Measurements from ENCODE around the gene CSN2.

The CSN2 gene

GRCh38 chr4:69994782-69995181, 29.3 kb upstream of the CSN2 start:
- no peak overlapping the region for H3K4me3 ChIP-seq (ENCODE audit: control insufficient read depth, low read depth, low read length)
- DNase-seq (ENCODE audit: low read depth): no peak
- TF ChIP-seq, protein P1, sequence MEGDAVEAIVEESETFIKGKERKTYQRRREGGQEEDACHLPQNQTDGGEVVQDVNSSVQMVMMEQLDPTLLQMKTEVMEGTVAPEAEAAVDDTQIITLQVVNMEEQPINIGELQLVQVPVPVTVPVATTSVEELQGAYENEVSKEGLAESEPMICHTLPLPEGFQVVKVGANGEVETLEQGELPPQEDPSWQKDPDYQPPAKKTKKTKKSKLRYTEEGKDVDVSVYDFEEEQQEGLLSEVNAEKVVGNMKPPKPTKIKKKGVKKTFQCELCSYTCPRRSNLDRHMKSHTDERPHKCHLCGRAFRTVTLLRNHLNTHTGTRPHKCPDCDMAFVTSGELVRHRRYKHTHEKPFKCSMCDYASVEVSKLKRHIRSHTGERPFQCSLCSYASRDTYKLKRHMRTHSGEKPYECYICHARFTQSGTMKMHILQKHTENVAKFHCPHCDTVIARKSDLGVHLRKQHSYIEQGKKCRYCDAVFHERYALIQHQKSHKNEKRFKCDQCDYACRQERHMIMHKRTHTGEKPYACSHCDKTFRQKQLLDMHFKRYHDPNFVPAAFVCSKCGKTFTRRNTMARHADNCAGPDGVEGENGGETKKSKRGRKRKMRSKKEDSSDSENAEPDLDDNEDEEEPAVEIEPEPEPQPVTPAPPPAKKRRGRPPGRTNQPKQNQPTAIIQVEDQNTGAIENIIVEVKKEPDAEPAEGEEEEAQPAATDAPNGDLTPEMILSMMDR (IDR thresholded peaks at IDR 0.05; ENCODE audit: control insufficient read depth, insufficient read depth, low read depth, low read length, missing control alignments): no peak

DNA sequence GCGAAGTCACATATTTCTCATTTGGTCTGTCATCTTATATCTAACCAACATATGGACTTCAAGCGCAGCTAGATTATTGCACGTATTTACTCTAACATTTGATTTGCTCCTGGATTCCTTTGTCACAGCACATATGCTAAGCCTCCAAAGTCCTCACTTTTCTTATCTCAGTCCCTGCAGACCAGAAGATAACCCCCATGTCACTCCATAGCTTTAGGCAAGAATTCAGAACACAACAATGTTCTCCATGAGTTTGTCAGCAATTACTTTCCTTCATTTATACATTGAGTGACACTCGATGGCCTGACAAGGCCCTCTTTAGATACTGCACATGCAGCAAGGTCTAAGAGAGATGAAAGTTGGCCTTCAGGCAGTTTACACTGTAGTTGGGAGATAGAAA, 25.5 kb upstream of the CSN2 start:
- no peak overlapping the region for H3K4me3 ChIP-seq (ENCODE audit: control insufficient read depth, low read depth, low read length)
- DNase-seq (ENCODE audit: low read depth): no peak
- TF ChIP-seq, protein P1 (IDR thresholded peaks at IDR 0.05; ENCODE audit: control insufficient read depth, insufficient read depth, low read depth, low read length, missing control alignments): no peak

DNA sequence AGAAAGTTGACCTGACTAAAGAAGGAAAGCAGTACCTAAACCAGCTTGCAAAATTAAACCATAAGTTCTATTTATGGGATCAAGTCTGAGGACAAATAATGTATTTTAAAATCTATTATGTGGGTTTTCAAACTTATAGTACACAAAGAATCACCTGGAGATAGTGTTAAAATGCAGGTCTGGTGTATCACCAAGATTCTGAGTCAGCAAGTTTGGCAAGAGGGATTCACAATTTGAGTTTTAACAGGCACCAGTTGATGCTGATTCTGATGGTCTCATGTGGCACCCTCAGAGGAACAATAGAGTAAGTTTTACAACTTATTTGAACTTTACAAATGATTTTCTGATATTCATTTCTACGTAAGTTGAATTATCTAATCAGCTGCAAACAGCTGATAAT, 21.1 kb upstream of the CSN2 start:
- no peak overlapping the region for H3K4me3 ChIP-seq (ENCODE audit: control insufficient read depth, low read depth, low read length)
- TF ChIP-seq, protein P1 (IDR thresholded peaks at IDR 0.05; ENCODE audit: control insufficient read depth, insufficient read depth, low read depth, low read length, missing control alignments): no peak
- DNase-seq (ENCODE audit: low read depth): no peak

GRCh38 chr4:69984030-69984443, 18.5 kb upstream of the CSN2 start:
- no peak overlapping the region for H3K4me3 ChIP-seq (ENCODE audit: control insufficient read depth, low read depth, low read length)
- TF ChIP-seq, protein P1 (IDR thresholded peaks at IDR 0.05; ENCODE audit: control insufficient read depth, insufficient read depth, low read depth, low read length, missing control alignments): no peak
- no peak for DNase-seq (ENCODE audit: low read depth)

DNA sequence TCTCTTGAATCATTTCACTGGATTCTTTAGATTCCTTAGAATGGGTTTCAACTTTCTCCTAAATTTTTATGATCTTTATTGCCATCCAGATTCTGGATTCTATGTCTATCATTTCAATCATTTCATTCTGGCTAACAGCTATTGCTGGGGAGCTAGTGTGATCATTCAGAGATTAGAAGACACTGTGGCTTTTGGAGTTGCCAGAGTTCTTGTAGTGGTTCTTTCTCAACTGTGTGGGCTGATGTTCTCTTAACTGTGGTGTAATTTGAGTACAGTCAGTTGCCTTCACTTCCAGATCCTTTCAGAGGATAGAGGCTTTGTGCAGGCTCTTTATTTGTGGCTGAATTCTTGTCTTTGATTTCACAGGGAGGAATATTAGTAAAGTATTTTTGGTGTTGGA, 12.1 kb upstream of the CSN2 start:
- no peak overlapping the region for H3K4me3 ChIP-seq (ENCODE audit: control insufficient read depth, low read depth, low read length)
- DNase-seq (ENCODE audit: low read depth): no peak
- TF ChIP-seq, protein P1 (IDR thresholded peaks at IDR 0.05; ENCODE audit: control insufficient read depth, insufficient read depth, low read depth, low read length, missing control alignments): no peak

GRCh38 chr4:69974631-69975030, 9.1 kb upstream of the CSN2 start:
- DNase-seq (ENCODE audit: low read depth): no peak
- H3K4me3 ChIP-seq (ENCODE audit: control insufficient read depth, low read depth, low read length): no peak overlapping the region

More at GRCh38 chr4:69974631-69975030, 9.1 kb upstream of the CSN2 start:
- TF ChIP-seq, protein P1 (IDR thresholded peaks at IDR 0.05; ENCODE audit: control insufficient read depth, insufficient read depth, low read depth, low read length, missing control alignments): no peak
